ENCODE data around the gene SLC49A3. TPM values are rescaled to one million over a fixed set of nuclear protein-coding genes. Genes with fewer than 3 reads are reported as not detected.

SLC49A3 gene
- polyA plus RNA-seq, 3 donors: 3.7 to 6.3 (median 3.8) TPM

GRCh38 chr4:723751-724530, 35.0 kb upstream of the SLC49A3 start:
- DNase-seq (ENCODE audit: extremely low read depth in 1 of 11, low read depth in 9 of 11, low spot score in 4 of 11): no peak

- DNase-seq (ENCODE audit: extremely low read depth in 1 of 11, low read depth in 9 of 11, low spot score in 4 of 11): no peak
Observed at GRCh38 chr4:722851-723360, 34.0 kb upstream of the SLC49A3 start.

GRCh38 chr4:722169-722725, 33.3 kb upstream of the SLC49A3 start:
- no peak for DNase-seq (ENCODE audit: extremely low read depth in 1 of 11, low read depth in 9 of 11, low spot score in 4 of 11)

- no peak for DNase-seq (ENCODE audit: extremely low read depth in 1 of 11, low read depth in 9 of 11, low spot score in 4 of 11)
Observed at GRCh38 chr4:721261-722168, 32.6 kb upstream of the SLC49A3 start.

GRCh38 chr4:720111-720860, 31.3 kb upstream of the SLC49A3 start:
- no peak for DNase-seq (ENCODE audit: extremely low read depth in 1 of 11, low read depth in 9 of 11, low spot score in 4 of 11)

GRCh38 chr4:718460-718859, 29.5 kb upstream of the SLC49A3 start:
- no peak for DNase-seq (ENCODE audit: extremely low read depth in 1 of 11, low read depth in 9 of 11, low spot score in 4 of 11)

- no peak for DNase-seq (ENCODE audit: extremely low read depth in 1 of 11, low read depth in 9 of 11, low spot score in 4 of 11)
Observed at GRCh38 chr4:717601-718320, 28.8 kb upstream of the SLC49A3 start.

- DNase-seq (ENCODE audit: extremely low read depth in 1 of 11, low read depth in 9 of 11, low spot score in 4 of 11): no peak
Observed at GRCh38 chr4:714087-714486, 25.1 kb upstream of the SLC49A3 start.

- no peak for DNase-seq (ENCODE audit: extremely low read depth in 1 of 11, low read depth in 9 of 11, low spot score in 4 of 11)
Observed at GRCh38 chr4:712916-713632, 24.1 kb upstream of the SLC49A3 start.

- no peak for DNase-seq (ENCODE audit: extremely low read depth in 1 of 11, low read depth in 9 of 11, low spot score in 4 of 11)
Observed at GRCh38 chr4:712093-712492, 23.1 kb upstream of the SLC49A3 start.

GRCh38 chr4:710916-711315, 22.0 kb upstream of the SLC49A3 start:
- no peak for DNase-seq (ENCODE audit: extremely low read depth in 1 of 11, low read depth in 9 of 11, low spot score in 4 of 11)

GRCh38 chr4:710116-710515, 21.2 kb upstream of the SLC49A3 start:
- DNase-seq (ENCODE audit: extremely low read depth in 1 of 11, low read depth in 9 of 11, low spot score in 4 of 11): no peak

- no peak for DNase-seq (ENCODE audit: extremely low read depth in 1 of 11, low read depth in 9 of 11, low spot score in 4 of 11)
Observed at GRCh38 chr4:709348-709747, 20.4 kb upstream of the SLC49A3 start.

GRCh38 chr4:708631-708933, 19.6 kb upstream of the SLC49A3 start:
- no peak for DNase-seq (ENCODE audit: extremely low read depth in 1 of 11, low read depth in 9 of 11, low spot score in 4 of 11)

- no peak for DNase-seq (ENCODE audit: extremely low read depth in 1 of 11, low read depth in 9 of 11, low spot score in 4 of 11)
Observed at GRCh38 chr4:707929-708630, 19.1 kb upstream of the SLC49A3 start.

GRCh38 chr4:706834-707598, 18.1 kb upstream of the SLC49A3 start:
- DNase-seq (ENCODE audit: extremely low read depth in 1 of 11, low read depth in 9 of 11, low spot score in 4 of 11): no peak
